ENCODE measurements around the gene FUT3. TPM values are rescaled to one million over a fixed set of nuclear protein-coding genes. Genes with fewer than 3 reads are reported as not detected.
"Not testable (repeated sequence)": the region's sequence is repeated elsewhere in the genome, so short reads cannot be mapped to it uniquely, and the experiment has no call there.

Gene FUT3
- total RNA-seq, 5 donors from 2014 or later (not counting 1 experiment from before 2014, with no cell fraction given): 0.13 to 0.50 (median 0.18) TPM; not detected in 1

GRCh38 chr19:5850743-5851293, 431 bp downstream of the FUT3 start:
- no peaks in the 10 kb centered on the region for H3K36me3 ChIP-seq (ENCODE audit: control insufficient read depth in 2 of 2, extremely low read depth in 1 of 2, insufficient read depth in 1 of 2, low read length in 1 of 2)
- Mint-ChIP-seq H3K36me3 (no peaks in the 10 kb centered on the region), H3K9me3 (no peaks in the 10 kb centered on the region), H3K4me3 (no peak overlapping the region), H3K27ac (no peak overlapping the region), H3K27me3 (peaks cover 0 to 7% of the 10 kb centered on the region in 2 donors), H3K4me1 (peaks cover 0 to 3% (median 0%) of the 10 kb centered on the region in 3 donors)
- no peak overlapping the region for H3K4me3 ChIP-seq (ENCODE audit: control insufficient read depth in 1 of 2, extremely low read depth in 1 of 2, low read length in 1 of 2)
- ChIA-PET POLR2A (no interaction called here), CTCF (interaction anchor here in 1 of 2 donors (0.5 kb wide), 1 partner anchor 10 kb away, joined by 3 read pairs; no protein-coding TSS in a partner anchor)
- 73% methylated on average over 2 of the region's 5 CpGs for WGBS (ENCODE audit: insufficient coverage)
- no peak for DNase-seq
- H3K4me1 ChIP-seq (ENCODE audit: control insufficient read depth in 1 of 2, extremely low read depth in 1 of 2, insufficient read depth in 2 of 2, low read length in 2 of 2): no peaks in the 10 kb centered on the region
- no peak overlapping the region for H3K27ac ChIP-seq (ENCODE audit: low read length)
- H3K9me3 ChIP-seq: no peaks in the 10 kb centered on the region
- ATAC-seq (replicated peaks in 1 of 4): no peak
- peaks cover 0 to 9% of the 10 kb centered on the region in 2 experiments for H3K27me3 ChIP-seq (replicated peaks in 1 of 2; ENCODE audit: control insufficient read depth in 2 of 2, extremely low read depth in 1 of 2, insufficient read depth in 2 of 2, low read length in 1 of 2)

- ChIA-PET CTCF (no interaction called here), POLR2A (no interaction called here)
- H3K27me3 Mint-ChIP-seq: peaks cover 0 to 7% of the 10 kb centered on the region in 2 donors
- no peaks in the 10 kb centered on the region for H3K9me3 Mint-ChIP-seq
- H3K4me1 Mint-ChIP-seq: peaks cover 0 to 3% (median 0%) of the 10 kb centered on the region in 3 donors
- no peak overlapping the region for H3K27ac ChIP-seq (ENCODE audit: low read length)
- DNase-seq (no peak), ATAC-seq (replicated peaks in 1 of 4) (no peak)
- peaks cover 0 to 9% of the 10 kb centered on the region in 2 experiments for H3K27me3 ChIP-seq (replicated peaks in 1 of 2; ENCODE audit: control insufficient read depth in 2 of 2, extremely low read depth in 1 of 2, insufficient read depth in 2 of 2, low read length in 1 of 2)
- WGBS (ENCODE audit: insufficient coverage): 81% methylated on average over 3 of the region's 6 CpGs
- H3K36me3 ChIP-seq (ENCODE audit: control insufficient read depth in 2 of 2, extremely low read depth in 1 of 2, insufficient read depth in 1 of 2, low read length in 1 of 2): no peaks in the 10 kb centered on the region
- H3K4me3 ChIP-seq (ENCODE audit: control insufficient read depth in 1 of 2, extremely low read depth in 1 of 2, low read length in 1 of 2): no peak overlapping the region
- H3K4me1 ChIP-seq (ENCODE audit: control insufficient read depth in 1 of 2, extremely low read depth in 1 of 2, insufficient read depth in 2 of 2, low read length in 2 of 2): no peaks in the 10 kb centered on the region
- H3K36me3 Mint-ChIP-seq: no peaks in the 10 kb centered on the region
- no peaks in the 10 kb centered on the region for H3K9me3 ChIP-seq
- H3K4me3 Mint-ChIP-seq: no peak overlapping the region
- no peak overlapping the region for H3K27ac Mint-ChIP-seq
Measured at GRCh38 chr19:5850189-5850588, 1.1 kb downstream of the FUT3 start.

- ATAC-seq (replicated peaks in 1 of 4); H3K27ac Mint-ChIP-seq; H3K27ac ChIP-seq (ENCODE audit: low read length); H3K4me3 ChIP-seq (ENCODE audit: control insufficient read depth in 1 of 2, extremely low read depth in 1 of 2, low read length in 1 of 2); H3K36me3 Mint-ChIP-seq; H3K4me3 Mint-ChIP-seq; H3K4me1 ChIP-seq (ENCODE audit: control insufficient read depth in 1 of 2, extremely low read depth in 1 of 2, insufficient read depth in 2 of 2, low read length in 2 of 2); POLR2A ChIA-PET; H3K9me3 ChIP-seq; H3K4me1 Mint-ChIP-seq; CTCF ChIA-PET; H3K36me3 ChIP-seq (ENCODE audit: control insufficient read depth in 2 of 2, extremely low read depth in 1 of 2, insufficient read depth in 1 of 2, low read length in 1 of 2); H3K9me3 Mint-ChIP-seq; H3K27me3 Mint-ChIP-seq; DNase-seq: not testable (repeated sequence)
- H3K27me3 ChIP-seq (replicated peaks in 1 of 2; ENCODE audit: control insufficient read depth in 2 of 2, extremely low read depth in 1 of 2, insufficient read depth in 2 of 2, low read length in 1 of 2): peaks cover 0 to 11% of the 10 kb centered on the region in 2 experiments
- 93% methylated on average over 5 of the region's 5 CpGs for WGBS (ENCODE audit: insufficient coverage)
Measured at GRCh38 chr19:5848621-5849020, 2.6 kb downstream of the FUT3 start.

- H3K4me1 ChIP-seq (ENCODE audit: control insufficient read depth in 1 of 2, extremely low read depth in 1 of 2, insufficient read depth in 2 of 2, low read length in 2 of 2); H3K27ac Mint-ChIP-seq; H3K4me1 Mint-ChIP-seq; DNase-seq; ATAC-seq (replicated peaks in 1 of 4); H3K27me3 Mint-ChIP-seq; CTCF ChIA-PET; H3K9me3 Mint-ChIP-seq; H3K27ac ChIP-seq (ENCODE audit: low read length); POLR2A ChIA-PET; H3K4me3 ChIP-seq (ENCODE audit: control insufficient read depth in 1 of 2, extremely low read depth in 1 of 2, low read length in 1 of 2); H3K4me3 Mint-ChIP-seq; H3K9me3 ChIP-seq; H3K36me3 Mint-ChIP-seq; H3K36me3 ChIP-seq (ENCODE audit: control insufficient read depth in 2 of 2, extremely low read depth in 1 of 2, insufficient read depth in 1 of 2, low read length in 1 of 2): not testable (repeated sequence)
- peaks cover 0 to 11% of the 10 kb centered on the region in 2 experiments for H3K27me3 ChIP-seq (replicated peaks in 1 of 2; ENCODE audit: control insufficient read depth in 2 of 2, extremely low read depth in 1 of 2, insufficient read depth in 2 of 2, low read length in 1 of 2)
- 77% methylated on average over 10 of the region's 10 CpGs for WGBS (ENCODE audit: insufficient coverage)
Measured at GRCh38 chr19:5847846-5848245, 3.4 kb downstream of the FUT3 start.

GRCh38 chr19:5844456-5845433, 6.5 kb downstream of the FUT3 start:
- CTCF ChIA-PET: no interaction called here

GRCh38 chr19:5843295-5843927, 7.8 kb downstream of the FUT3 start:
- Histone ChIP-seq H3K4me1 (ENCODE audit: control insufficient read depth in 1 of 2, extremely low read depth in 1 of 2, insufficient read depth in 2 of 2, low read length in 2 of 2) (peaks cover 0 to 4% of the 10 kb centered on the region in 2 experiments), H3K36me3 (ENCODE audit: control insufficient read depth in 2 of 2, extremely low read depth in 1 of 2, insufficient read depth in 1 of 2, low read length in 1 of 2) (no peaks in the 10 kb centered on the region), H3K27me3 (replicated peaks in 1 of 2; ENCODE audit: control insufficient read depth in 2 of 2, extremely low read depth in 1 of 2, insufficient read depth in 2 of 2, low read length in 1 of 2) (peaks cover 0 to 18% of the 10 kb centered on the region in 2 experiments), H3K27ac (ENCODE audit: low read length) (no peak overlapping the region), H3K4me3 (ENCODE audit: control insufficient read depth in 1 of 2, extremely low read depth in 1 of 2, low read length in 1 of 2) (no peak overlapping the region), H3K9me3 (no peaks in the 10 kb centered on the region)
- H3K27ac Mint-ChIP-seq: no peak overlapping the region
- H3K4me1 Mint-ChIP-seq: peaks cover 0 to 2% (median 2%) of the 10 kb centered on the region in 3 donors
- H3K9me3 Mint-ChIP-seq: no peaks in the 10 kb centered on the region
- no peaks in the 10 kb centered on the region for H3K36me3 Mint-ChIP-seq
- POLR2A ChIA-PET: no interaction called here
- CTCF ChIA-PET: no interaction called here
- DNase-seq (no peak), ATAC-seq (replicated peaks in 1 of 4) (no peak)
- no peak overlapping the region for H3K4me3 Mint-ChIP-seq
- WGBS (ENCODE audit: insufficient coverage): 89% methylated on average over 12 of the region's 21 CpGs
- peaks cover 2 to 3% of the 10 kb centered on the region in 2 donors for H3K27me3 Mint-ChIP-seq

More at GRCh38 chr19:5844456-5845433, 6.5 kb downstream of the FUT3 start:
- WGBS (ENCODE audit: insufficient coverage): 83% methylated on average over 20 of the region's 24 CpGs
- Mint-ChIP-seq H3K9me3 (no peaks in the 10 kb centered on the region), H3K27ac (no peak overlapping the region), H3K27me3 (peaks cover 0 to 1% of the 10 kb centered on the region in 2 donors), H3K4me1 (no peaks in the 10 kb centered on the region), H3K4me3 (no peak overlapping the region), H3K36me3 (no peaks in the 10 kb centered on the region)
- no peaks in the 10 kb centered on the region for H3K4me1 ChIP-seq (ENCODE audit: control insufficient read depth in 1 of 2, extremely low read depth in 1 of 2, insufficient read depth in 2 of 2, low read length in 2 of 2)
- POLR2A ChIA-PET: no interaction called here
- DNase-seq: no peak
- H3K27ac ChIP-seq (ENCODE audit: low read length): no peak overlapping the region
- H3K4me3 ChIP-seq (ENCODE audit: control insufficient read depth in 1 of 2, extremely low read depth in 1 of 2, low read length in 1 of 2): no peak overlapping the region
- peaks cover 0 to 13% of the 10 kb centered on the region in 2 experiments for H3K27me3 ChIP-seq (replicated peaks in 1 of 2; ENCODE audit: control insufficient read depth in 2 of 2, extremely low read depth in 1 of 2, insufficient read depth in 2 of 2, low read length in 1 of 2)
- no peaks in the 10 kb centered on the region for H3K36me3 ChIP-seq (ENCODE audit: control insufficient read depth in 2 of 2, extremely low read depth in 1 of 2, insufficient read depth in 1 of 2, low read length in 1 of 2)
- H3K9me3 ChIP-seq: no peaks in the 10 kb centered on the region
- ATAC-seq (replicated peaks in 1 of 4): no peak
